Measurements from ENCODE around the gene HOPX.

GRCh38 chr4:56649445-56650261 is 31.4 kb downstream of the HOPX start:
- TF ChIP-seq RAD21 (IDR thresholded peaks at IDR 0.05; ENCODE audit: low read length) (no peak), CTCF (conservative IDR thresholded peaks at IDR 0.05; ENCODE audit: low read depth, low read length) (no peak), ELK1 (IDR thresholded peaks at IDR 0.05; ENCODE audit: borderline replicate concordance, low read depth, low read length) (no peak), POLR2A (IDR thresholded peaks at IDR 0.05; ENCODE audit: low read depth, low read length) (no peak), BHLHE40 (IDR thresholded peaks at IDR 0.05; ENCODE audit: low read depth, low read length) (no peak), CEBPB (IDR thresholded peaks at IDR 0.05; ENCODE audit: low read depth, low read length) (no peak), MAZ (IDR thresholded peaks at IDR 0.05; ENCODE audit: borderline replicate concordance, low read depth, low read length) (no peak), SMC3 (IDR thresholded peaks at IDR 0.05; ENCODE audit: low read depth, low read length) (no peak), USF2 (IDR thresholded peaks at IDR 0.05; ENCODE audit: low read depth, low read length) (no peak), RCOR1 (IDR thresholded peaks at IDR 0.05; ENCODE audit: insufficient replicate concordance, low read length) (no peak), RFX5 (IDR thresholded peaks at IDR 0.05; ENCODE audit: low read depth, low read length) (no peak)
